OCI-LY7 (cell line): ENCODE results near the gene CFAP73. TPM values are rescaled to one million over a fixed set of nuclear protein-coding genes. Genes with fewer than 3 reads are reported as not detected.
A peak's percentile ranks its signal among the peaks of the same experiment; 100 is the strongest.

Source experiments
- BruUV-seq: library from RNA; stranded (reverse); fragments of 400-500 nt; replicated peaks from 2 replicates; lab custom pipeline; 2021; lab: Mats Ljungman, UMichigan
- CTCF ChIA-PET: fragments of 300-600 bp; sonication (Branson Sonifier 250); formaldehyde crosslinking; loops from one replicate; lab custom pipeline; 2022; ENCODE audit warnings: antibody characterized with exemption; ENCODE audit not compliant: unreplicated experiment; lab: Charles Lee
- POLR2A ChIA-PET: fragments of 300-600 bp; sonication (Branson Sonifier 250); formaldehyde crosslinking; loops from one replicate; lab custom pipeline; 2022; ENCODE audit warnings: antibody characterized with exemption; lab: Charles Lee
- DNase-seq: peaks from one replicate; pipeline ENCODE4 v3.0.0-alpha.2; 2015; ENCODE audit warnings: low spot score
- H2AFZ ChIP-seq: fragments of 200-600 bp; sonication (generic), shearing (Covaris generic); 2 replicates; pipeline ENCODE4 v1.6.1; 2014; ENCODE audit warnings: mild to moderate bottlenecking, antibody characterized with exemption, low read length, moderate library complexity
- H3K27ac ChIP-seq: fragments of 200-600 bp; sonication (generic); 2 replicates; pipeline ENCODE4 v1.5.1; 2014; ENCODE audit warnings: mixed run types, low read depth, mild to moderate bottlenecking, moderate library complexity, low read length, inconsistent platforms; ENCODE audit not compliant: poor library complexity, severe bottlenecking
- H3K36me3 ChIP-seq: fragments of 200-600 bp; sonication (generic); 2 replicates; pipeline ENCODE4 v1.6.1; 2014; ENCODE audit warnings: mild to moderate bottlenecking, antibody characterized with exemption, low read length, moderate library complexity, mixed read lengths; ENCODE audit not compliant: insufficient read depth
- H3K4me1 ChIP-seq: fragments of 200-600 bp; sonication (generic); 2 replicates; pipeline ENCODE4 v1.5.1; 2014; ENCODE audit warnings: mild to moderate bottlenecking, low read length; ENCODE audit not compliant: insufficient read depth, poor library complexity, severe bottlenecking
- H3K4me2 ChIP-seq: fragments of 200-600 bp; sonication (generic); 2 replicates; pipeline ENCODE4 v1.6.1; 2014; ENCODE audit warnings: mild to moderate bottlenecking, low read length
- H3K4me3 ChIP-seq: fragments of 200-600 bp; sonication (generic); 2 replicates; pipeline ENCODE4 v1.5.1; 2014; ENCODE audit warnings: mild to moderate bottlenecking, low read depth, low read length; ENCODE audit not compliant: poor library complexity, severe bottlenecking
- H3K79me2 ChIP-seq: fragments of 200-600 bp; sonication (generic); 2 replicates; pipeline ENCODE4 v1.6.1; 2016; ENCODE audit warnings: low read depth, mild to moderate bottlenecking, low read length, moderate library complexity, mixed read lengths; ENCODE audit not compliant: insufficient read depth
- H3K9me2 ChIP-seq: fragments of 200-600 bp; sonication (generic); 2 replicates; pipeline ENCODE4 v1.6.1; 2016; ENCODE audit warnings: mild to moderate bottlenecking, low read length, mixed read lengths; ENCODE audit not compliant: insufficient read depth
- H3K9me3 ChIP-seq: fragments of 200-600 bp; sonication (generic); 2 replicates; pipeline ENCODE4 v1.6.1; 2014; ENCODE audit warnings: mild to moderate bottlenecking, mixed run types, low read length, mixed read lengths
- H4K20me1 ChIP-seq: fragments of 200-600 bp; sonication (generic); 2 replicates; pipeline ENCODE4 v1.6.1; 2014; ENCODE audit warnings: mild to moderate bottlenecking, antibody characterized with exemption, low read length, moderate library complexity, mixed read lengths; ENCODE audit not compliant: insufficient read depth
- EZH2phosphoT487 ChIP-seq: fragments of 200-600 bp; sonication (generic); IDR thresholded peaks from 2 replicates; pipeline ENCODE4 v1.6.1; 2018; ENCODE audit warnings: low read depth, borderline replicate concordance, mild to moderate bottlenecking, mixed run types, antibody characterized with exemption, low read length, moderate library complexity, mixed read lengths
- intact Hi-C: fragments of 100-400 bp; cut with micrococcal nuclease; formaldehyde crosslinking; loops from one replicate; pipeline ENCODE4 v1.10.0; 2022; ENCODE audit not compliant: unreplicated experiment
- total RNA-seq, 2 experiments: library from RNA; depleted of rRNA in 1 of 2; stranded (reverse); fragments of >200 nt in 1 of 2; shearing (Covaris generic) in 1 of 2; gene quantifications; 2 replicates each; pipeline ENCODE4 v1.2.3, GENCODE V29; 2014 to 2022
- TF ChIP-seq, protein P1 (sequence below): fragments of 200-600 bp; sonication (generic); conservative IDR thresholded peaks from 2 replicates; pipeline ENCODE4 v1.5.1; 2014; ENCODE audit warnings: mild to moderate bottlenecking, antibody characterized with exemption, low read length, moderate library complexity, mixed read lengths

Gene CFAP73
- total RNA-seq, 2 experiments from 2014 or later = 26.9 to 37.4 TPM

DNA sequence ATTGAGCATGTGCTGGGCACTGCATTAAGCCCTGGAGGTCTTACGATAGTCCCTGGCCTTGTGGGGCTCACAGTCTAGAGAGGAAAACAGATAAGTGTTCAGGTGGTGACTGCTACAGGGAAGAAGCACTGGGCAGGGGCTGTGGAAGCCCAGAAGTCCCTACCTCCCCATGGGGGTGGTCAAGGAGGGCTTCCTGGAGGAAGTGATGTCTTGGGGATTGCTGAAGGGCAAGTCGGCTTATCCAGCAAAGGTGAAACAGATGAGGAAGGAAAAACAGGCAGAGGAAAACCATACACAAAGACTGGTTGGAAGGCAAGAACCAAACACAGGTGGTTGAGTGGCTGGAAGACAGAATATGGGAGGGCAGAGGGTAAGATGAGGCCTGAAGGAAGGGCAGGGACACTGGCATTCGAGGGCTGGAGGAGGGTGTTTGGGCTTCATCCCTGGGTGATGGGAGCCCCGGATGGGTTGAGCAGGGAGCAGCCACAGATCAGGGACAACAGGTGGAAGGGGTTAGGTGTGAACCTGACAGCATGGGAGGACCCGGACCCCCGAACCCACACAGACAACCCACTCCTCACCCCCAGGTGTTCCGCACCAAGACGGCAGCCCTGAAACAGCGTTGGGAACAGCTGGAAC, 2.8 kb downstream of the CFAP73 start:
- BruUV-seq = TSS peak; percentile 84
- Histone ChIP-seq H3K9me3 (no peaks in the 10 kb centered on the region), H3K4me3 (peak overlapping the region; percentile 78), H3K27ac (peak overlapping the region; percentile 90), H3K4me1 (peaks cover 49% of the 10 kb centered on the region), H3K9me2 (no peaks in the 10 kb centered on the region), H2AFZ (peak overlapping the region; percentile 26; the same call in 1 of the 2 replicates), H3K79me2 (peaks cover 28% of the 10 kb centered on the region; the same call in 1 of the 2 replicates), H3K4me2 (peak overlapping the region; percentile 90), H4K20me1 (no peaks in the 10 kb centered on the region), H3K36me3 (peaks cover 30% of the 10 kb centered on the region)
- POLR2A ChIA-PET = interaction anchor here (0.7 to 4.3 kb wide), 14 partner anchors 10 to 242 kb away, joined by 3 to 33 read pairs (median 4); partner anchors contain the start of gene RASAL1
- TF ChIP-seq, protein P1, sequence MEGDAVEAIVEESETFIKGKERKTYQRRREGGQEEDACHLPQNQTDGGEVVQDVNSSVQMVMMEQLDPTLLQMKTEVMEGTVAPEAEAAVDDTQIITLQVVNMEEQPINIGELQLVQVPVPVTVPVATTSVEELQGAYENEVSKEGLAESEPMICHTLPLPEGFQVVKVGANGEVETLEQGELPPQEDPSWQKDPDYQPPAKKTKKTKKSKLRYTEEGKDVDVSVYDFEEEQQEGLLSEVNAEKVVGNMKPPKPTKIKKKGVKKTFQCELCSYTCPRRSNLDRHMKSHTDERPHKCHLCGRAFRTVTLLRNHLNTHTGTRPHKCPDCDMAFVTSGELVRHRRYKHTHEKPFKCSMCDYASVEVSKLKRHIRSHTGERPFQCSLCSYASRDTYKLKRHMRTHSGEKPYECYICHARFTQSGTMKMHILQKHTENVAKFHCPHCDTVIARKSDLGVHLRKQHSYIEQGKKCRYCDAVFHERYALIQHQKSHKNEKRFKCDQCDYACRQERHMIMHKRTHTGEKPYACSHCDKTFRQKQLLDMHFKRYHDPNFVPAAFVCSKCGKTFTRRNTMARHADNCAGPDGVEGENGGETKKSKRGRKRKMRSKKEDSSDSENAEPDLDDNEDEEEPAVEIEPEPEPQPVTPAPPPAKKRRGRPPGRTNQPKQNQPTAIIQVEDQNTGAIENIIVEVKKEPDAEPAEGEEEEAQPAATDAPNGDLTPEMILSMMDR = no peak
- no peak for TF ChIP-seq EZH2phosphoT487
- CTCF ChIA-PET = interaction anchor here (0.8 to 4.0 kb wide), 7 partner anchors 9 to 159 kb away, joined by 3 to 24 read pairs (median 3); partner anchors contain the start of gene RASAL1
- intact Hi-C loops = loop anchor here (2.0 to 5.0 kb wide), 2 partner anchors 54 to 250 kb away; no protein-coding TSS in a partner anchor
- DNase-seq = no peak

DNA sequence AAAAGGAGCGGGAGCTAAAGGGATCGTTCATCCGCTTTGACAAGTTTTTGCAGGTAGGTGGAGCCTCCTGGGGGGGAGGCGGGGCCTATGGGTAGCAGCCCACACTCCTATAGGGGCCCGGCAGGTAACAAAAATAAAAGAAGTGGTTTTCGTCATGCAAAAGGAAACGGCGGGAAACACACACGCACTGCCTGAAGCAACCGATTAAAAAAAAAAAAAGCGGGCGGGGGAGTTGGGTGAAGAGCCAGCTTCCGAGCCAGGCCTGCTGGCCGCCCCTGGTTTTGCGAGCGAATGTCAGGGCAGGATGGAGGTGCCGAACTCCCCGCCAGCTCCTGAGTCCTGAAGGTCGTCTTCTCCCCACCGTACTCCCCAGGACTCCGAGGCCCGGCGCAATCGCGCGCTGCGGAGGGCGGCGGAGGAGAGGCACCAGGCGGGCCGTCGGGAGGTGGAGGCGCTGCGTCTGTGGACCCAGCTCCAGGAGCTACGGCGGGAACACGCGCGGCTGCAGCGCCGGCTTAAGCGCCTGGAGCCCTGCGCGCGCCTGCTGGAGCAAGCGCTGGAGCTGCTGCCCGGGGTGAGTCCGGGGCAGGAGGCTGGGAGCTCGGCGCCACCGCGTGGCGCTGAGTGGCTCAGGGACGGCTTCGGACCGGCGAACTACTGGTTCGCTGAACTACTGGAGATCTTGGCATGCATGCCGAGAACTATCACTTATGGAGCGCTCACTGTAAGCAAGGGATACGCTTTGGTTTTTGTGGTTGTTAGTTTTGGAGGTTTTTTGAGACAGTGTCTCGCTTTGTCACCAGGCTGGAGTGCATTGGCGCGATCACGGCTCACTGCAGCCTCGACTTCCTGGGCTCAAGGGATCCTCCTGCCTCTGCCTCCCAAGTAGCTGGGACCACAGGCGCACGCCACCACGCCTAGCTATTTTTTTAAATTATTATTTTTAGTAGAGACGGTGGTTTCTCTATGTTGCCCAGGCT, 3.6 kb downstream of the CFAP73 start:
- peak; percentile 92 for DNase-seq
- no peaks in the 10 kb centered on the region for H3K9me2 ChIP-seq
- H4K20me1 ChIP-seq = no peaks in the 10 kb centered on the region
- ChIA-PET CTCF (interaction anchor here (0.8 to 4.0 kb wide), 9 partner anchors 9 to 104 kb away, joined by 3 to 24 read pairs (median 3); partner anchors contain the start of gene RASAL1), POLR2A (interaction anchor here (0.6 to 4.3 kb wide), 21 partner anchors 9 to 273 kb away, joined by 3 to 33 read pairs (median 4); partner anchors contain the start of genes DTX1, RASAL1 and TPCN1)
- H3K4me2 ChIP-seq = peak overlapping the region; percentile 90
- H3K79me2 ChIP-seq = peaks cover 28% of the 10 kb centered on the region; the same call in 1 of the 2 replicates
- BruUV-seq = TSS peak; percentile 90
- peaks cover 38% of the 10 kb centered on the region for H3K36me3 ChIP-seq
- intact Hi-C loops = loop anchor here (1.0 to 5.0 kb wide), 5 partner anchors 47 to 251 kb away; no protein-coding TSS in a partner anchor
- no peak for TF ChIP-seq EZH2phosphoT487
- TF ChIP-seq, protein P1 = peak; percentile 79
- no peaks in the 10 kb centered on the region for H3K9me3 ChIP-seq
- peak overlapping the region; percentile 26 for H2AFZ ChIP-seq
- H3K4me3 ChIP-seq = peak overlapping the region; percentile 78
- peaks cover 57% of the 10 kb centered on the region for H3K4me1 ChIP-seq
- H3K27ac ChIP-seq = peak overlapping the region; percentile 90
